H1 (cell line): ENCODE measurements around the gene CELF3. TPM values are rescaled to one million over a fixed set of nuclear protein-coding genes. Genes with fewer than 3 reads are reported as not detected.

ENCODE experiments used
- CTCF ChIA-PET: fragments of 300-600 bp; sonication (Branson Sonifier 250); formaldehyde crosslinking; loops from one replicate; lab custom pipeline; 2021; ENCODE audit not compliant: partially characterized antibody; lab: Charles Lee
- POLR2A ChIA-PET: fragments of 300-600 bp; sonication (Branson Sonifier 250); formaldehyde crosslinking; loops from one replicate; lab custom pipeline; 2021; ENCODE audit warnings: inconsistent platforms; ENCODE audit not compliant: partially characterized antibody; lab: Charles Lee
- DNase-seq, 2 experiments: peaks; one replicate each; pipeline versions ENCODE4 v3.0.0 to v3.0.0-alpha.2; 2010 to 2022; ENCODE audit warnings: low spot score in 2 of 2, low read depth in 1 of 2, mixed read lengths in 1 of 2
- FAIRE-seq: peaks from 2 replicates; lab custom pipeline; 2011; peaks lifted over from hg19 to GRCh38; lab: Jason Lieb, UNC
- H2AFZ ChIP-seq: 2 replicates; pipeline ENCODE4 v1.8.1; 2012; ENCODE audit warnings: low read length, inconsistent platforms
- H2AK5ac ChIP-seq: 2 replicates; pipeline ENCODE4 v1.6.1; 2013; ENCODE audit warnings: low read depth, low read length
- H2BK120ac ChIP-seq: replicated peaks from 2 replicates; pipeline ENCODE3; 2013; ENCODE audit warnings: low read depth, low read length, inconsistent platforms
- H2BK12ac ChIP-seq: 2 replicates; pipeline ENCODE4 v1.6.1; 2013; ENCODE audit warnings: low read depth, low read length
- H2BK15ac ChIP-seq: 2 replicates; pipeline ENCODE4 v1.6.1; 2013; ENCODE audit warnings: low read length
- H2BK20ac ChIP-seq: 2 replicates; pipeline ENCODE4 v1.6.1; 2013; ENCODE audit warnings: low read length
- H2BK5ac ChIP-seq: 2 replicates; pipeline ENCODE4 v1.6.1; 2013; ENCODE audit warnings: low read depth, low read length
- H3K14ac ChIP-seq: 2 replicates; pipeline ENCODE4 v1.6.1; 2013; ENCODE audit warnings: inconsistent platforms; ENCODE audit not compliant: insufficient read length
- H3K18ac ChIP-seq: 2 replicates; pipeline ENCODE4 v1.6.1; 2013; ENCODE audit warnings: low read length; ENCODE audit errors: extremely low read depth
- H3K23ac ChIP-seq: 2 replicates; pipeline ENCODE4 v1.6.1; 2013; ENCODE audit warnings: inconsistent platforms; ENCODE audit not compliant: insufficient read length
- H3K23me2 ChIP-seq: 2 replicates; pipeline ENCODE4 v1.6.1; 2013; ENCODE audit warnings: low read depth, low read length
- H3K27ac ChIP-seq: 2 replicates; pipeline ENCODE4 v1.6.1; 2011; ENCODE audit warnings: low read depth, low read length, inconsistent platforms
- H3K27me3 ChIP-seq, 4 experiments: replicated peaks in 1 of 4; 1 replicate in 1 of 4; 2 replicates in 3 of 4; pipeline versions ENCODE4 v1.6.1 to v1.8.1; 2011 to 2013; ENCODE audit warnings: low read length in 3 of 4, mild to moderate bottlenecking in 3 of 4, inconsistent platforms in 2 of 4, mixed read lengths in 2 of 4, moderate library complexity in 1 of 4; ENCODE audit not compliant: control insufficient read depth in 3 of 4, insufficient read depth in 3 of 4; ENCODE audit errors: extremely low read depth in 1 of 4
- H3K36me3 ChIP-seq, 4 experiments: 2 replicates each; pipeline versions ENCODE4 v1.6.1 to v1.8.1; 2011 to 2013; ENCODE audit warnings: mild to moderate bottlenecking in 4 of 4, low read length in 3 of 4, moderate library complexity in 2 of 4, control low read depth in 1 of 4, inconsistent platforms in 1 of 4; ENCODE audit not compliant: insufficient read depth in 4 of 4, control insufficient read depth in 2 of 4
- H3K4ac ChIP-seq: replicated peaks from 2 replicates; pipeline ENCODE3; 2013; ENCODE audit warnings: low read length, low read depth, mixed read lengths, inconsistent platforms; ENCODE audit not compliant: insufficient read length
- H3K4me1 ChIP-seq, 4 experiments: replicated peaks in 1 of 4; 1 replicate in 1 of 4; 2 replicates in 3 of 4; pipeline versions ENCODE4 v1.6.1 to v1.8.1; 2011 to 2013; ENCODE audit warnings: low read length in 3 of 4, inconsistent platforms in 2 of 4, mixed read lengths in 1 of 4; ENCODE audit not compliant: insufficient read depth in 4 of 4, control insufficient read depth in 3 of 4
- H3K4me2 ChIP-seq, 2 experiments: 2 replicates each; pipeline versions ENCODE4 v1.6.1 to v1.8.1; 2011 to 2013; ENCODE audit warnings: low read depth in 2 of 2, low read length in 2 of 2, control low read depth in 1 of 2, inconsistent platforms in 1 of 2, mild to moderate bottlenecking in 1 of 2; ENCODE audit not compliant: insufficient read depth in 1 of 2
- H3K4me3 ChIP-seq, 4 experiments: fragments of 200-600, 300-600 bp in 1 of 4; sonication (generic), shearing (Covaris generic), sonication (Bioruptor Twin) in 1 of 4; 2 replicates each; pipeline versions ENCODE4 v1.5.1 to v1.8.1; 2011 to 2016; ENCODE audit warnings: low read length in 4 of 4, low read depth in 3 of 4, control low read depth in 2 of 4, inconsistent platforms in 2 of 4, mild to moderate bottlenecking in 2 of 4, mixed read lengths in 1 of 4, moderate library complexity in 1 of 4; ENCODE audit not compliant: insufficient read depth in 2 of 4; ENCODE audit errors: extremely low read depth in 1 of 4
- H3K56ac ChIP-seq: replicated peaks from 2 replicates; pipeline ENCODE3; 2013; ENCODE audit warnings: low read depth, mild to moderate bottlenecking, mixed read lengths, low read length, inconsistent platforms; ENCODE audit not compliant: insufficient read length
- H3K79me1 ChIP-seq: 2 replicates; pipeline ENCODE4 v1.6.1; 2013; ENCODE audit warnings: low read depth, low read length, control low read depth
- H3K79me2 ChIP-seq, 2 experiments: 2 replicates each; pipeline versions ENCODE4 v1.6.1 to v1.8.1; 2012 to 2013; ENCODE audit warnings: low read length in 2 of 2, mild to moderate bottlenecking in 2 of 2, inconsistent platforms in 1 of 2; ENCODE audit not compliant: insufficient read depth in 2 of 2, control insufficient read depth in 1 of 2
- H3K9ac ChIP-seq, 4 experiments: replicated peaks in 1 of 4; 1 replicate in 1 of 4; 2 replicates in 3 of 4; pipeline versions ENCODE4 v1.6.1 to v1.8.1; 2011 to 2013; ENCODE audit warnings: low read depth in 3 of 4, low read length in 3 of 4, control low read depth in 2 of 4, mild to moderate bottlenecking in 2 of 4, moderate library complexity in 2 of 4, inconsistent platforms in 1 of 4; ENCODE audit errors: extremely low read depth in 1 of 4
- H3K9me3 ChIP-seq, 2 experiments: 2 replicates each; pipeline versions ENCODE4 v1.6.1 to v1.8.1; 2012 to 2013; ENCODE audit warnings: mild to moderate bottlenecking in 2 of 2, moderate library complexity in 2 of 2, control low read depth in 1 of 2, inconsistent platforms in 1 of 2, low read depth in 1 of 2, low read length in 1 of 2, mixed read lengths in 1 of 2; ENCODE audit not compliant: insufficient read depth in 2 of 2
- H4K20me1 ChIP-seq, 2 experiments: replicated peaks in 1 of 2; 2 replicates each; pipeline versions ENCODE3 to v1.8.1; 2011 to 2013; ENCODE audit warnings: inconsistent platforms in 2 of 2, low read length in 2 of 2, mild to moderate bottlenecking in 1 of 2; ENCODE audit not compliant: insufficient read depth in 2 of 2, control insufficient read depth in 1 of 2
- H4K5ac ChIP-seq: 2 replicates; pipeline ENCODE4 v1.6.1; 2013; ENCODE audit warnings: low read length, low read depth, mixed read lengths, inconsistent platforms; ENCODE audit not compliant: insufficient read length
- H4K8ac ChIP-seq: 2 replicates; pipeline ENCODE4 v1.8.0; 2013; ENCODE audit warnings: mild to moderate bottlenecking, moderate library complexity, low read length, inconsistent platforms; ENCODE audit not compliant: insufficient read depth; ENCODE audit errors: extremely low read depth
- H4K91ac ChIP-seq: replicated peaks from 2 replicates; pipeline ENCODE3; 2013; ENCODE audit warnings: low read length, mixed read lengths, inconsistent platforms; ENCODE audit not compliant: insufficient read length
- EGR1 ChIP-seq: IDR thresholded peaks from 2 replicates; pipeline ENCODE4 v1.6.1; 2011; ENCODE audit warnings: low read depth, low read length, borderline replicate concordance
- HDAC2 ChIP-seq, 2 experiments: fragments of 300-600 bp in 1 of 2; sonication (generic) in 1 of 2; IDR thresholded peaks; 2 replicates each; pipeline ENCODE4 v1.6.1; 2011 to 2012; ENCODE audit warnings: low read depth in 2 of 2, low read length in 2 of 2, mild to moderate bottlenecking in 2 of 2, moderate library complexity in 2 of 2, borderline replicate concordance in 1 of 2, inconsistent platforms in 1 of 2
- JUN ChIP-seq: IDR thresholded peaks from 2 replicates; pipeline ENCODE4 v1.6.1; 2011; ENCODE audit warnings: low read depth, mild to moderate bottlenecking, improper control_type of control experiment, low read length
- POLR2AphosphoS5 ChIP-seq: IDR thresholded peaks from 2 replicates; pipeline ENCODE4 v1.6.1; 2011; ENCODE audit warnings: low read depth, low read length
- RBBP5 ChIP-seq: IDR thresholded peaks from 2 replicates; pipeline ENCODE4 v1.7.1; 2012; ENCODE audit warnings: low read depth, mild to moderate bottlenecking, inconsistent platforms, low read length, moderate library complexity, borderline replicate concordance
- RXRA ChIP-seq: IDR thresholded peaks from 2 replicates; pipeline ENCODE4 v1.6.1; 2011; ENCODE audit warnings: low read depth, mild to moderate bottlenecking, low read length, moderate library complexity; ENCODE audit not compliant: insufficient read depth
- SP4 ChIP-seq: IDR thresholded peaks from 2 replicates; pipeline ENCODE4 v1.6.1; 2012; ENCODE audit warnings: low read length, inconsistent platforms
- TEAD4 ChIP-seq: IDR thresholded peaks from 2 replicates; pipeline ENCODE4 v1.6.1; 2012; ENCODE audit warnings: low read depth, low read length, inconsistent platforms, mixed read lengths
- WGBS, 2 experiments: shearing (Covaris generic) in 1 of 2; methylation state at CpG; one replicate each; pipeline versions ENCODE4 v1.1.6 to v1.1.7; 2013 to 2015; ENCODE audit warnings: low lambda C conversion rate in 2 of 2, mixed read lengths in 2 of 2, inconsistent platforms in 1 of 2, low coverage in 1 of 2, missing lambda C conversion rate in 1 of 2; ENCODE audit not compliant: insufficient replicate concordance in 2 of 2, insufficient coverage in 1 of 2, insufficient read length in 1 of 2; ENCODE audit errors: extremely low coverage in 1 of 2, missing lambda C conversion rate in 1 of 2; 5-methylcytosine and 5-hydroxymethylcytosine counted together
- polyA plus RNA-seq, 7 experiments: library from polyadenylated mRNA; depleted of rRNA in 3 of 7; stranded (reverse) in 5 of 7; unstranded in 2 of 7; fragments of >200 nt in 5 of 7; fragments of 200-250 nt in 2 of 7; gene quantifications; 1 replicate in 5 of 7; 2 replicates in 1 of 7; 4 replicates in 1 of 7; pipeline versions ENCODE4 v1.2.1 to v1.2.3, GENCODE V29; 2011 to 2013; ENCODE audit warnings: missing spikeins in 2 of 7, mixed read lengths in 2 of 7
- total RNA-seq: library from RNA; stranded (reverse); fragmentation: NEBNext Ultra II Directional; extraction: Animal tissue kit (Norgen Biotek cat#: 25700); gene quantifications from 2 replicates; pipeline ENCODE4 v1.2.1, GENCODE V29; 2021
- TF ChIP-seq, protein P1 (sequence below): IDR thresholded peaks from 2 replicates; pipeline ENCODE4 v1.6.1; 2012; ENCODE audit warnings: inconsistent platforms
- TF ChIP-seq, protein P2 (sequence below): IDR thresholded peaks from 2 replicates; pipeline ENCODE4 v1.6.1; 2011; ENCODE audit warnings: low read length, improper control_type of control experiment
- TF ChIP-seq, protein P3 (sequence below): IDR thresholded peaks from 2 replicates; pipeline ENCODE4 v1.6.1; 2011; ENCODE audit warnings: low read depth, mild to moderate bottlenecking, low read length; ENCODE audit not compliant: insufficient read depth

CELF3 gene
- total and polyA plus RNA-seq, 2 of the 8 experiments (the other 6 are each of a cell fraction or from before 2014, with no cell fraction given), result 0.34 to 1.2 TPM

DNA sequence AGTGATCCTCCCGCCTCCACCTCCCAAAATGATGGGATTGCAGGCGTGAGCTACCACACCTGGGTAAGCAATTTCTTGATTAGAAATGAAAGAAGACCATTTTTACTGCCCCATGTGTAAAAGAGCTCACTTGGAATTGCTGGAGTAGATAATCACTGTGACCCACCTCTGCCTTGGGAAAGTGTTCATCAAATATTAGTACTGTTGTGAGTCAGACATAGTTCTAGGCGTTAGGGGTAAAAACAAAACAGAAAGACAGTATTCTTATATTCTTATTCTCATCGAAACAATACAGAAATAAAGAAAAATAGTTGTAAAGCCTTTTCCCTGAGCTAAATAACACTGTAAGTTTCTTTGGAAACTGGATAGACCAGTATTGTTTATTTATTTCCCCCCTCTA is 36.2 kb downstream of the CELF3 start:
- Histone ChIP-seq H3K18ac (no peak overlapping the region), H2BK12ac (no peak overlapping the region), H2BK120ac (no peak overlapping the region), H3K27me3 (no peaks in the 10 kb centered on the region), H4K20me1 (no peaks in the 10 kb centered on the region), H3K9me3 (no peaks in the 10 kb centered on the region), H2AFZ (no peak overlapping the region), H3K14ac (no peak overlapping the region), H3K36me3 (peaks cover 0 to 5% (median 0%) of the 10 kb centered on the region in 4 experiments; a peak in 3 of 8 replicates), H3K79me2 (no peaks in the 10 kb centered on the region), H3K4me3 (no peak overlapping the region), H3K9ac (no peak overlapping the region), H2BK15ac (no peak overlapping the region), H4K5ac (no peak overlapping the region), H3K56ac (no peak overlapping the region), H3K23me2 (no peaks in the 10 kb centered on the region; the same call in 1 of the 2 replicates)
- FAIRE-seq, result no peak
- CTCF ChIA-PET, result interaction anchor here (0.7 to 1.9 kb wide), 3 partner anchors 13 to 109 kb away, joined by 3 to 8 read pairs (median 3); no protein-coding TSS in a partner anchor
- no peak for TF ChIP-seq JUN
- no peak for TF ChIP-seq TEAD4
- TF ChIP-seq, protein P1, sequence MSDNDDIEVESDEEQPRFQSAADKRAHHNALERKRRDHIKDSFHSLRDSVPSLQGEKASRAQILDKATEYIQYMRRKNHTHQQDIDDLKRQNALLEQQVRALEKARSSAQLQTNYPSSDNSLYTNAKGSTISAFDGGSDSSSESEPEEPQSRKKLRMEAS, result no peak
- TF ChIP-seq EGR1, result no peak
- no peak for TF ChIP-seq HDAC2 (IDR thresholded peaks at IDR 0.05; ENCODE audit: borderline replicate concordance in 1 of 2, low read depth in 2 of 2, low read length in 2 of 2)
- TF ChIP-seq RBBP5, result no peak
- TF ChIP-seq, protein P2, sequence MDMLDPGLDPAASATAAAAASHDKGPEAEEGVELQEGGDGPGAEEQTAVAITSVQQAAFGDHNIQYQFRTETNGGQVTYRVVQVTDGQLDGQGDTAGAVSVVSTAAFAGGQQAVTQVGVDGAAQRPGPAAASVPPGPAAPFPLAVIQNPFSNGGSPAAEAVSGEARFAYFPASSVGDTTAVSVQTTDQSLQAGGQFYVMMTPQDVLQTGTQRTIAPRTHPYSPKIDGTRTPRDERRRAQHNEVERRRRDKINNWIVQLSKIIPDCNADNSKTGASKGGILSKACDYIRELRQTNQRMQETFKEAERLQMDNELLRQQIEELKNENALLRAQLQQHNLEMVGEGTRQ, result no peak
- TF ChIP-seq, protein P3, sequence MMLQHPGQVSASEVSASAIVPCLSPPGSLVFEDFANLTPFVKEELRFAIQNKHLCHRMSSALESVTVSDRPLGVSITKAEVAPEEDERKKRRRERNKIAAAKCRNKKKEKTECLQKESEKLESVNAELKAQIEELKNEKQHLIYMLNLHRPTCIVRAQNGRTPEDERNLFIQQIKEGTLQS, result no peak
- TF ChIP-seq RXRA, result no peak
- TF ChIP-seq POLR2AphosphoS5, result no peak
- TF ChIP-seq SP4, result no peak
- TF ChIP-seq, all 59 proteins: peak for 0
- no peak overlapping the region for H3K4me2 ChIP-seq
- WGBS, 2 experiments, result 81% methylated on average over 4 of the region's 4 CpGs; no CpG with 5 or more reads in 1 of the 2 experiments
- no peaks in the 10 kb centered on the region for H3K4me1 ChIP-seq
- no peak overlapping the region for H3K4ac ChIP-seq
- H2BK20ac ChIP-seq, result no peak overlapping the region
- no peak overlapping the region for H3K27ac ChIP-seq
- no peaks in the 10 kb centered on the region for H3K79me1 ChIP-seq
- H4K91ac ChIP-seq, result no peak overlapping the region
- H2BK5ac ChIP-seq, result no peak overlapping the region
- no peak overlapping the region for H3K23ac ChIP-seq
- H2AK5ac ChIP-seq, result no peak overlapping the region
- no peak overlapping the region for H4K8ac ChIP-seq
- no peak for DNase-seq
- POLR2A ChIA-PET, result no interaction called here
